ENCODE measurements around the gene MYOM3.

MYOM3 gene

DNA sequence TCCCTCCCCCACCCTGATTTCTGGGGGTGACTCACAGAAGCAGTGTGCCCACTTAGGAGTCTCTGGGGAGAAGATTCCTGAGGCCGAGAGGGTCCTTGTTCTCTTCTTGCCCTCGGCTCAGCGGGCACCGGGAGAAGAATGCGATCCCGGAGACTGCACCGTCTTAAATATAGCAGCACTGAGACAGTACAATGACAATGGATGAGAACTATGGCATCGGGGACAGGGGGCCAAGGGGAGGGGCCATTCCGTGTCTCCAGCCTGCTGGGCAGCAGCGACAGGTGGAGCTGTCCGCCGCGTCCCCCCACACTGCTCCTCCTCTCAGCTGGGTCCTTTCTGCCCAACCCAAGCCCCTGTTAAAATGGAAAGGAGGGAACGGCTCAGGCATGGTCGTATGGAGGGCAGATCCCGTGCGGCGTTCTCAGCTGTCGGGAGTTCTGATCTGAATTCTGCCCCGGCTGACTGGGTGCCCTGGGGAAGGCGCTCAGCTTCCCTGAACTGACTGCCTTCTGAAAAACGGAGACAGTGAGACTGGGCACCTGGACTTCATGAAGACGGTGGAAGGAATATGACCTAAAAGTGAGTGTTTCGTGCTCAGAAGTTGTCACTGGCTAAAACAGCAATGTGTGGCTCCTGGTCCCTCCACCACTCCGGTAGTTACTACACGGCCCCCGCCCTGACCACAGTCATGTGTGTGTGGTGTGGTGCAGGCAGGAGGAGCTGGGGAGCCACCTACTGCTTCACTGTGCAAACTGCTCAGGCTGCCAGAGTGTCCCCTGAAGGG is at the start of gene MYOM3:
TSS of gene MYOM3 (minus strand) at position 140 of the 784 bp plus-strand sequence. CDS start 3,499 bp downstream, outside the sequence.
- peak; percentile 9 for DNase-seq (ENCODE audit: low read depth)

DNA sequence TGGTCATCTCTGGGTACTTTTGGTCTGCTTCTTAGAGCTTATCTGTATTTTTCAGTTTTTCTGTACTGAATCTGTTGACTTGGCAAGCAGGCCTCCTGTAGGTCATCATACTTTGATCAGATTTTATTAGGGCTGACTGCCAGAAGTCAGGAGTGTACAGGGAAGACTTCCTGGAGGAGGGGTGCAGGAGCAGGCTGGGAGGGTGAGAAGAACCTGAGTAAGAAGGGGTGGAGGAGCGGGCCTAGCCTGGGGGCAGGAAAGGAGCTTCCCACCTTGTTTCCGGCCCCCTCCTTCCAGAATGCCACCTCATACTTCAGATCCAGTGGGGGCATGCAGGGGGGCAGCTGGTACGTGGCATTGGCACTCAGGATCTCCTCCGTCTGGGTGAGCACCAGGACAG is 49.3 kb upstream of the MYOM3 start:
- no peak for DNase-seq (ENCODE audit: low read depth)

DNA sequence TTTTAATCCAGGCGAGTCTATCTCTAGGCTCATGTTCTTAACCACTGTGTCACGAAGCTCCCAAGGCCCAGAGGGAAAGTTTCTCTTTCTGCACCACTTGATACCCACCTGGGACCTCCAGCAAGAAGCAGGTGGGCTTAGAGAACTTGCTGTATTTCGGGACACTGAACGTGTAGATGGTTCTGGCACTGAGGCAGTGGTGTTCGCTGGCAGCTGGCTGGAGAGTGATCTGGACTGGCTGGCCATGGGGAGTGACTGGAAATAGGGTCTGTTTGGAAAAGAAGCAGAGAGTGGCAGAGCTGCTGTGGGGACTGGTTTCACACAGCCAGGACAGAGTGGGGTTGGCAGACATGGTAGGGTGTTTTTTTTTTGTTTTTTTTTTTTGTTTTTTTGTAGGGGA is 47.4 kb upstream of the MYOM3 start:
- no peak for DNase-seq (ENCODE audit: low read depth)

DNA sequence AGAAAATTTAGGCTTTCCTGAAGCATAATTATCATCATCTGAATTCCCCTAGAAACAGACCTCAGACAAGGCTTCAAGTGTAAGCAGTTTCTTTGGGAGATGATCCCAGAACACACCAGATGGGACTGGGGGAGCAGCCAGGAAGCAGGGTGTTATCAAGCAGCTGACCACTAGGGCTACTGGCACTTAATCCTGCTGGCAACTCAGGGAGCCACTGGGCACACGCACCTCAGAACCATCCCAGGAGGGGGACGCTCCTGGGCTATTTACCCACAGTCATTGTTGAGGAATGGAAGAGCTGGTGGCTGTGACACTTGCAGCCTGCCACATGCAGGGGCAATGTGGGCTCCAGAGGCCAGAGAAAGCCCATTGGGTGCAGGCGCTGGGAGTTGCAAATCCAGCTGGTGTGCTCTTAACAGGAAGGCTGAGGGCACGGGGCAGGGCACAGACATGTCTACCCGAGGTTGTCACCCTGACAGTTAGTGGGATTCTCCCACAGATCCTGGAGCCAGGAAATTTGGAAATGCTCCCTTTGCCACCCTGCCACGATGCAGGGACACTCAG is 46.1 kb upstream of the MYOM3 start:
- no peak for DNase-seq (ENCODE audit: low read depth)

DNA sequence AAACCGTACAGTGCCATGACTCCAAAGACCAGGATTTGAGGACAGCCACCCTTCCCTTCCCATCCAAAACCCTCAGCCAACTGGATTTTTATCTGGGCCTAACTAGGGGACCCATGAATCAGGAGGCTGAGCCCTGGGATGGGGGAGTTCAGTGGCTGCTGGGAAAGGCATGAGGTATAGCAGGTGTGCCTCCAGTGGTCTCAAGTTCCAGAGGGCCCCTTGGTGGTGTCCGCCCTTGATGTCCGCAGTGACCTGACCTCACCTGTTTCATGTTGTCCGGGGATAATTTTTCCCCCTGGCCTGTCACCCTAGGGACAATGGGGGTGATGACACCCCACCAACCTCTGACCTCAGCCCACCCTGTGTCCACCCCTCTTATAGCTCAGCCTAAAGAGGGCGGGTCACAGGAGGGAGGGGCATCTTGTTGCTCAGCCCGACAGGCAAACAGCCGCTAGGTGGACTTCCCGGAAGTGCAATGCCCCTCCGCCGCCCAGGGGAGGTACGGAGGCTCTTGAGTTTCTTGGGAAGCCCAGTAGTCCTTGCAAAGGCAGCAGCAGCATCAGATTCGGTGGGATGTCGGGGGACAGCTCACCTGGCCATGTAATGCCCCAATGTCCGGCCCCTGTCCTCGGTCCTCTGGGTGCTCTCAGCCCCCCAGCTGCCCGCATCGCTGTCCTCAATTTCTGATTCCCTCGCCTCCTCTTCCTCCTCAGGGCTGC is 44.8 kb upstream of the MYOM3 start:
- DNase-seq (ENCODE audit: low read depth) = no peak

DNA sequence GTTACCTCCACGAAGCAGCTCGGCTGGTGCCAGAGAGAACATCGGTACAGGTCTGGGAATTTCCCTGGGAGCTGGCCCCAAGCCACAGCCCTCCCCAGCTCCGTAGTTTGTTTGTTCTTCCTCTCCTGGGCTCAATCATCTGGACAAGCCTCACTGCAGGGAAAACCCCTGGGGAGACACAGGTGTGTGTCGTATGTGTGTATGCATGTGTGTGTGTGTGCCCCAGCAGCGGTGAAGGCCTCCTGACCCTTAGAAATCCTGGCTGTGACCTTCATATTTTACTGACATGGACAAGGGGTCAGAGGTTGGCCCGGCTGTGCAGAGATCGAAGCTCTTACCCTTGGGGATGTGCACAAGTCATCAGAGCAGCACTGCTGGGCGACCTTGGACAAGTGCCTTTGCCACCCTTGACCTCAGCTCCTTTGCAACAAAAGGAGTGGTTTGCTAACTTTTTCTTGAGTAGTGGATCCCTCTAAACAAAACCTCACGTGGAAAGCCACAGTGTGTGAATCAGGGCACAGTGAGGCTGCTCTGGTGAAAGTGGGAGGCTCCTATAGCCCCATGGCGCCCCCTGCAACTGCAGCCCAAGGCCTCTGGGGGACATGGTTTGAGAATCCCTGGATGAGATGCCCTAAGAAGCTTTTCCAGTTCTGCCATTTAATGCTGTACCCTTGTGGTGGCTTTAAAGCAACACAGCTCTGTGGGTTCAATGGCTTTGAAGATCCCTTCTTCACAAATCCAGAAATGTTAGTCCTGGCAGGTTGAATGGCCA is 43.3 kb upstream of the MYOM3 start:
- DNase-seq (ENCODE audit: low read depth) = no peak

DNA sequence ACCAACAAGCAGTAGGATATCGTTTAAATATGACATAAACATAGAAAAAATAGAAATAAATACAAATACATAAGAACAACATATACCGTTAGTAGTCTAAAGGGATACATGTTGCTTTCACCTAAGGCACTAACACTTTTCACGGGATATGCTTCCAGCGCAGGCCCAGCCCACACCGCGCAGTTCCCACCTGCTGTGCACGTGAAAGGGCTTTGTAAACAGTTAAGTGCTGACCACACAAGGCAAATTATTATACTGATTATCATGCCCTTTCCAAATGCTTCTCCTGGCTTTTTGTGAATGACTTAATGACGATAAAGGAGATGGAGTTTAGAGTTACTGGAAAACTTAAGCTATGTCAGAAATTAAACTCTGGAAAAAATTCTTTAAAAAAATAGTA is 42.3 kb upstream of the MYOM3 start:
- DNase-seq (ENCODE audit: low read depth) = no peak

DNA sequence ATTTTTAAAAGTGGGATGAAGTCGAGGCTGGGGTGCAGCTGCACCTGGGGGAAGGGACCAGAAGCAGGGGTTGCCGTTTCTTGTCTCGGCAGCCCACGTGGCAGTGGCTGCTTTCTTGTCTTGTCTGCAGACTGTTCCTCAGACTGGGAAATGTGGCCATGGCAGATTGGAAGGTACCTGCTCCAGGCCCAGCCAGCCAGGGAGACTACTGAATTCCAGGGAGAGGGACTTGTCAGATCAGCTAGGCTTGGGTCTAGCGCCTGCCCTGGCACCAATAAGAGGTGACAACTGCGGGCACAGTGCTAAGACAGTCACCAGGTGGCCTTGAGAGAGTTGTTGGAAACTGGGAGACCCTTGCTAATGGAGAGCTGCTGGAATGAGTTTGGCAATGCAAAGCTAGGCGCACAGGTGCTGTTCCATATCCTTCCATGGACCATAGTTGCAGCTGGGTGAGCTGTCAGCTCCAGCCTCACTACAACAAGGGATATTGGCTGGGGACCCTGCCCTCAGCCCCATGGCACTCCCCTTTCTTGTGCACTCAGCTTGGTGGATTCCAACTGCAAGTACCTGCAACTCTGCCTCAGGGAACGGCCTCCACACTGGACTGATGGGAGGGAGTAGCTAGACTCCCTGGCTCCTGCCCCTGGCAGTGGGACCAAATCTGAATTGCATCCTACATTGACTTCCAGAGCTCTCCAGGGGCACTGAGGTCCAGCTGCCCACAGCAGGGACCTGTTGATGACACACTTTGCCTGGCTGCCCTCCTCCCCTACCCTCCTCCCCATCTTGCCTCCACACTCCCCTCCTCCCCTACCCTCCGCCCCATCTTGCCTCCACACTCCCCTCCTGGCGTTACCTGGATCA is 40.9 kb upstream of the MYOM3 start:
- no peak for DNase-seq (ENCODE audit: low read depth)

DNA sequence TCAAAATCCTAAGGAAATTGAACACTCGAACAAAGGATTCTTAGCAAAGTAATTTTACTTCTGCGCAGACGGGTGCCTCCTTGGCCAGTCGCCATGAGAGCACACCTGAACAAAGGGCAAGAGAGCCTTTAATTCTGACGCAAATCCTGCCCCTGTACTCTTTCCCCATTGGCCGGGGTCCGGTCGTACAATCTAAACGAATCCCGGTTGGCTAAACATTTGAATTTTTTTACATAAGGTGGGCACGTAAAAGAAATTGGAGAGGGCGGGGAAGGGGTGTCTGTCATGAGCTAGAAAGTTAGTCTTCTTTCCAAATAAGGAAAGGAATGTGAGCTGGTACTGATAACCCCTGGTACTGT is 39.2 kb upstream of the MYOM3 start:
- DNase-seq (ENCODE audit: low read depth) = no peak

DNA sequence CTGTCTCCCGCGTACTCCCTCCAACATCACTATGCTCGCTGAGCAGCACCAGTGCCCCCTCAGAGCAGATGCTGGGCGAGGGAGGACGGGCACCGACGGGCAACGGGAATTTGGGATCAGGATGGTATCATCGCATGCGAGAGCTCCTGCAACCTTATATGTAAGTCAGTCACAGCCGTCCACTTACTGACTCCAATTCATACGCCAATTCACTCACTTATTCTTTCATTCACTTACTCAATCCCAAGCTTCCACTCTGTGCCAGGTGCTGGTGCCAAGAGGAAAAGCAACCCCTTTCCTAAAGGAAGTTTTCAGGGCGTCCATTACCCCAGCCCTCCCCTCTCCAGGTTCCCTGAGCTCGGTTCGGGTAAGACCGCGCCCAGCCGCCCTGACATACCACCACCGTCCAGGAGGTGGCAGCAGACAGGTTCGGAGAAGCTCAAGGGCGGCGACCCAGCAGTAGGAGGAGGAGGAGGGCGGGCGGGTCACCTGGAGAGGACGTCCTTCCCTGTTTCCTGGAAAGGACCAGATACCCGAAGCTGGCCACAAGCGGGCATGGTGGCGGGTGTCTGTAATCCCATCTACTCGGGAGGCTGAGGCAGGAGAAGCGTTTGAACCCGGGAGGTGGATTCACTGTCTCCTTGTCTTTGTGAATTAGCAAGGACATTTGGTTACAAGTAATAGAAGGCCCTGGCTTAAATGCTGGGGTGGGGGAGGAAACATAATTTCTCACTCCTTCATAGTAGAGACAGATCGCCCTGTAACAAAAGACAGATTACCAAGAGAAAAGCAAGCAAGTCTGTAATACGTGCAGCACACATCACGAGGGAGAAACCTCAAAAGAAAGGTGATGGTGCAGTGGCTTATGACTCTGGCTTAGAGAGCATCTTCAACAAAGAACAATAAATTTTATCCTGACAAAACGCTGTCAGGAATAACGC is 38.6 kb upstream of the MYOM3 start:
- peak; percentile 70 for DNase-seq (ENCODE audit: low read depth)

DNA sequence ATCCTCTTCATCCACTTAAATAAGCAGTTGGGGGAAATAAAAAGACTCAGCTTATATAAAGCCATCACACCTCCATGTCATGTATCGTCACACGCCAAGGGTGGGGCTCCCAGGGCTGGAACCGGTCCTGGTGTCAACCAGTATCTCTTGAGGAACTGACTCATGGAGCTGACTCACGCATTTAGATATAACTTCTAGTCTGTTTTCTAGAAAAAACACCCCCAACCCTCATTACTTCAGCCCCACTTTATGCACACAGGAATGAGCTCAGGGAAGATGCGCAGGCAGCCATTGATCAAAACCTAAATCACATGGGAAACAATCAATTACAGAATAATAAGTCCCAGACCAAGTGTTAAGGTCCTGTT is 37.9 kb upstream of the MYOM3 start:
- no peak for DNase-seq (ENCODE audit: low read depth)

DNA sequence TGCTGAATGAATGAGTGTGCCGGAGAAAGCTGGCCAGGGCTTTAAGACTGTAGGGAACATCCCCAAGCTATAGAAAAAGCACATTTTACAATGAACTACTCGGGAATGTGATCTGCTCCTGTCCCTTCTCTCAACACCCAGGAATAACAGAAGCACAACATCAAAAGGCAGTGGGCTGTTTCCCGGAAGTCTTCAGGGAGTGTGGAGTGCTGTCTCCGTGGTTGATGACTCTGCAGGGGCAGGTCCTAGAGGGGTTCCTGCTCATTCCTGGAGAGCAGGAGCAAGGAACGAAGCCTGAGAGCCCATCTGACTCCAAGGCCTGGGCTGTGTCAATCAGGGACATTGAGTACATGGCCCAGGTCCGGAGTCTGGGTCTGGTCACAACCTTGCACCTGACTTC is 35.9 kb upstream of the MYOM3 start:
- DNase-seq (ENCODE audit: low read depth) = no peak

DNA sequence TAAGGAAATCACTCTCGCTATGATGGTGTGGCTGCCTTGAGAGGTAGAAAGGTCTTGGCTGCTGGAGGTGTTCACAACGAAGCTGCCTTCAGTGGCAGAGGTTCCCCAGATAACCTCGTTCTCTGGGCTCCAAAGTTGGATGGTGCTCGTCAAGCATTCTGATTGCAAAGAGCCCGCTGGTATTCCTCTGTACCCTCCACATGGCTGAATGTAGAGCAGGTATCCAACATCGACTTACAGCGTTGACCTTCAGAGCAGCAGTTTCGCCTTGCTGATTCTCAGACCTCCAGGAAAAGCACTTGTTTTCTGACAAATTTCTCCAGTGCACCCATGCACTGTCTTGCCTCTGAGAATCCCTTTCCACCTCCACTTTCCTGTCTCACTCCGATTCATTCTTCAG is 35.3 kb upstream of the MYOM3 start:
- no peak for DNase-seq (ENCODE audit: low read depth)

DNA sequence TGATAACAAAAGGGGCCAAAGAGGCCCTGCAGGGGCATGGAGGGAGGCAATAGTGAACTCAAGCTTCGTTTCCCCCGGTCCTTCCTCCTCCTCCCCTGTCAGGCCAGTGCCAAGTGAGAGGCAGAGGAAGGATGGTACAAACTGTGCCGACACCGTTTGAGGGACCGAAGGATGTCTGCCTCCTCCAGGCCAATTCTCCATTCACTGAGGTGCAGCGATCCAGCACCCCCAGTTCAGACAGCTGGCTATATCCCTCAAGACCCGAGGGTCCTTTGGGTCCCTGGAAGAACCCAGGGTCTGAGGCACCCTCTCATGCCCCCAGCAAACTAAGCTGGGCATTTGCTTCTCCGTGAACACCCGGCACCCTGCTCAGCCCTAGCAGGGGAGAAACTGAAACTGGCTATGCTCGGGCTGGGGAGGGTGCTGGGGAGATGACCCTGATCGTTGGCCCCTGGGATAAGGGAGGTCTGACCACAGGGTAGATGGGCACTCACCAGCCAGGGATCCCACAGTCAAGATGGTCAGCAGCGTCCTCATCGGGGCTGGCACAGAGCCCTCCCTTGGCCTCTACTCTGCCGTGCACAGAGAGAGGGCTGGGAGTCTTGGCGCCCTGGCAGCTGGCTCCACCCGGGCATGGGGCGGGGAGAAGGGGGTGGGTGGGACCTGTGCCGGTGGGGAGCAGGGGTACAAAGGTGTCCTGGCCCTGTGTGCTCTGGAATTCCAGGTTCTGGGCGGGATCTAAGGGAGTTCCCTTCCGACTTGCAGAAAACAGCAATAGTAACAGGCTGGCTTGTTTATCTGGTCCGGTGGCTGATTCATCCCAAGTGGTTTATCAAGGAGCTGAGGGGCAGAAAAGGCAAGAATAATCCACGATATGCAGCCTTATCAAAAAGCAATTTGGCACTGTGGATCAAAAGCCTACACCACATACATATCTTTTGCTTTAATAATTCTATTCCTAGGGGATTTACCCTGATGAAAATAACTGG is 30.9 kb upstream of the MYOM3 start, which contains the start of gene IL22RA1:
TSS of gene IL22RA1 (minus strand) at position 595 of the 989 bp plus-strand sequence. CDS start at position 537, 58 bp downstream.
- no peak for DNase-seq (ENCODE audit: low read depth)

DNA sequence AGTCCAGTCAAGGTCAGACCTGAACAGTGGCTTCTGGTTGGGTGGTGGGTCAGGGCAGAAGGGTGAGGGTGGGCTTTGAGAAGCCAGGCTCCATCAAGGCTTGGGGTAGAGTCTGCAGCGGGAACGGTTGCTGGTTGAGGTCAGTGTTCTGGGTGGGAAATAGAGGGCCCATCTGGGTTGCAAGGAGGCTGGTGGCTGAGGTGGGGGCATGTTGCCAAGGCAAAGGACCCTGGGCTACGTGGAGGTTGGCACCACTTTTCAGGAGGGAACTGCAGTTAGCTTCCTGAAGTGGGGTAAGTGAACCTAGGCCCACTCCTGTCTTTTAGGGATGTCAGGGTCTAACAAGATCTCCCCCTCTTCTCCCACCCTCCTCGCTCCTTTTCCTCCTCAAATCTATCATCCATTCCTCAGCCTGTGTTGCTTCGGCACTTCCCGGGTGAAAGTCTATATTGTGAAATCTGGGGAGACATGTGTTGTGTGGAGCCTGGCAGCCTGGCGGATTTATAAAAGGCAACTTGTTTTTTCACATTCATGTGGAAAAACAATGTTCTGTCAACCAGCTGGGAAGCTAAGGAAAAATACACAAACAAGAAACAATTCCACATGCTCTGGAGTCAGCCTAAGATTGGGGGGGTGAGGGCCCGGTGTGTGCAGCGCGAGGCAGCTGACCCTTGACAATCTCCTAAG is 29.5 kb upstream of the MYOM3 start:
- no peak for DNase-seq (ENCODE audit: low read depth)

DNA sequence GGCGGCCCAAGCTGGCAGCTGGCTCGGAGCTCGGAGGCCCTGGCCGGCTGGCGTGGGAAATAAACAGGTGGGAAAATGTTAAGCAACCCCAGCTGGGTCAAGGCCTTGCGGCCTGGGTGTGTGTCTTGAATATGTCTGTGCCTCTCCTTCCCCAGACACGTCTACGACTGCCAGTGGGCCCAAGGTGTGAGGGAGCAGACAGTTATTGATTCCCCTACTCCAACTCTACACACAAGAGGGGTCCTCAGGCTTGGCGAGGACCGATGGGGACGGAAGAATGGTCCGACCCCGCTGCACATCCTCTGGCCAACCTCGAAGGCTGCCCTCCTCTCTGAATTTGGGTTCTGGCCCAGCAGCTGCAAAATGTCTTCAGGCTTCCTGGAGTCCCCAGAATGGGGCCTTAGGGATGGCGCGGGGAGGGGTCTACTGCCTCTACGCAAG is 28.8 kb upstream of the MYOM3 start:
- DNase-seq (ENCODE audit: low read depth) = no peak

DNA sequence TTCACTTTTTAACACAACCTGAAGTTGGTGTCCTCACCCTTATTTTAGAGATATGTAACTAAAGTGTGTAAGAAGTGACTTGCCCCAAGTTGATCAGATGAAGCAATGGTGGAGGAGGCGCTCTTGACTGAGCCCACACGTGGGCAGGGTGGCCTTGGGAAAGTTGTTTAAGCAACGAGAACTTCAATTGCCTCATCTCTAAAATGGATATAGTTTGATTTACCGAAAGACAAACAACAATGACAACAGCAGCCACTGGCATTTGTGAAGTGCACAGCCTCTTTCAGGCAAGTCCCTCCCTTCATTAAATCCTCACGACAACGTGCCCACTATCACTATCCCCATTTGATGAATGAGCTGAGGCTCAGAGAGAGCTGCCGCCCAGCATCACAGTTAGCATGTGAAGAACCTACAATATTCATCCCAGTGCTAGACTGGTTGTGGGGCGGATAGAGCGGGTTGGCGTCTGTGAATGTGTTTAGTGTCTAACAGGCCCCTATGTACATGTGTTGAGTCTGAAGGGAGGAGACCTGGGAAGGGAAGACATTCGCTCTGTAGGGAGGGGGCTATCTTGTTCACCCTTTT is 28.0 kb upstream of the MYOM3 start:
- DNase-seq (ENCODE audit: low read depth) = no peak

DNA sequence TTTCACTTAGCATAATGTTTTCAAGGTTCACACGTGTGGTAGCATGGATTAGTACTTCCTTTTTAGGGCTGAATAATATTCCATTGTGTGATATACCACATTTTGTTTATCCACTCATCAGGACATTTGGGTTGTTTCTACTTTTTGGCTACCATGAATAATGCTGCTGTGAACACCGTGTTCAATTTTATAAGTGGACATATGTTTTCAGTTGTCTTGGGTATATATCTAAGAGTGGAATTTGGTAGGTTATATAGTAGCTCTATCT is 27.2 kb upstream of the MYOM3 start:
- no peak for DNase-seq (ENCODE audit: low read depth)

Data from stimulated activated CD8-positive, alpha-beta memory T cell treated with anti-CD3 and anti-CD28 coated beads, Interleukin-12 subunit alpha, Interleukin-12 subunit beta, amount 100 ng/mL, for 4 hours (primary cell).